Neutrophil (primary cell): ENCODE measurements around the gene PCCB.
"Not testable (repeated sequence)": the region's sequence is repeated elsewhere in the genome, so short reads cannot be mapped to it uniquely, and the experiment has no call there.

Experiments
- H3K27ac ChIP-seq: fragments of 200-600 bp; sonication (generic); 2 replicates; pipeline ENCODE4 v1.5.1; 2016; ENCODE audit warnings: mild to moderate bottlenecking, moderate library complexity
- H3K27me3 ChIP-seq: fragments of 200-600 bp; sonication (generic); 2 replicates; pipeline ENCODE4 v1.6.0; 2016; ENCODE audit warnings: mild to moderate bottlenecking
- H3K36me3 ChIP-seq: fragments of 200-600 bp; sonication (generic); 2 replicates; pipeline ENCODE4 v1.5.1; 2017
- H3K4me1 ChIP-seq, 2 experiments: fragments of 200-600 bp in 1 of 2; sonication (generic) in 1 of 2; 1 replicate in 1 of 2; 2 replicates in 1 of 2; pipeline versions ENCODE4 v1.5.1 to v1.6.1; 2013 to 2016; ENCODE audit warnings: low read depth in 1 of 2, low read length in 1 of 2, mild to moderate bottlenecking in 1 of 2, moderate library complexity in 1 of 2; ENCODE audit not compliant: control insufficient read depth in 1 of 2, insufficient read depth in 1 of 2
- H3K4me3 ChIP-seq, 2 experiments: fragments of 200-600 bp in 1 of 2; sonication (generic) in 1 of 2; 1 replicate in 1 of 2; 2 replicates in 1 of 2; pipeline ENCODE4 v1.5.1; 2013 to 2016; ENCODE audit warnings: low read depth in 1 of 2, low read length in 1 of 2, mild to moderate bottlenecking in 1 of 2, moderate library complexity in 1 of 2
- H3K9me3 ChIP-seq: fragments of 200-600 bp; sonication (generic); 2 replicates; pipeline ENCODE4 v1.5.1; 2016
- TF ChIP-seq, protein P1 (sequence below): fragments of 200-600 bp; sonication (generic); IDR thresholded peaks from 2 replicates; pipeline ENCODE4 v1.5.1; 2016; ENCODE audit warnings: antibody characterized with exemption

The PCCB gene

DNA sequence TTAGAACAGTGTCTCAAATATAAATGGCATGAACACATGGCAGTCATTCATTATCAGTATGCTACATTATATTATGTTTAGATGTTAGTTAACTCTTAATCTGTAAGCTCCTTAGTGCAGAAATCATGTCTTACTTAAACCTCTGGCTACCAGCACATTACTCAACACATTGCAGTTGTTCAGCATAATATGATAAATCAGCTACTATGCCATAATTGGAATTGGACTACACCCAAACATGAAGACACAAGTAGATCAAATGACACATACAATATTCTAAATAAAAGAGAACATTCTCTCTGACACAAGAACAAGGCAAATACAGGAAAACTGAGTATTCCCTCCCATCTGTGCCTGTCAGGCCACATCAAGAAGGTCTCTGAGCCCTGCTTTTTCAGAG, 116.1 kb downstream of the PCCB start:
- no peaks in the 10 kb centered on the region for H3K4me1 ChIP-seq
- H3K9me3 ChIP-seq: no peaks in the 10 kb centered on the region
- peaks cover 32% of the 10 kb centered on the region for H3K36me3 ChIP-seq
- no peak overlapping the region for H3K27ac ChIP-seq
- H3K4me3 ChIP-seq: no peak overlapping the region
- TF ChIP-seq, protein P1, sequence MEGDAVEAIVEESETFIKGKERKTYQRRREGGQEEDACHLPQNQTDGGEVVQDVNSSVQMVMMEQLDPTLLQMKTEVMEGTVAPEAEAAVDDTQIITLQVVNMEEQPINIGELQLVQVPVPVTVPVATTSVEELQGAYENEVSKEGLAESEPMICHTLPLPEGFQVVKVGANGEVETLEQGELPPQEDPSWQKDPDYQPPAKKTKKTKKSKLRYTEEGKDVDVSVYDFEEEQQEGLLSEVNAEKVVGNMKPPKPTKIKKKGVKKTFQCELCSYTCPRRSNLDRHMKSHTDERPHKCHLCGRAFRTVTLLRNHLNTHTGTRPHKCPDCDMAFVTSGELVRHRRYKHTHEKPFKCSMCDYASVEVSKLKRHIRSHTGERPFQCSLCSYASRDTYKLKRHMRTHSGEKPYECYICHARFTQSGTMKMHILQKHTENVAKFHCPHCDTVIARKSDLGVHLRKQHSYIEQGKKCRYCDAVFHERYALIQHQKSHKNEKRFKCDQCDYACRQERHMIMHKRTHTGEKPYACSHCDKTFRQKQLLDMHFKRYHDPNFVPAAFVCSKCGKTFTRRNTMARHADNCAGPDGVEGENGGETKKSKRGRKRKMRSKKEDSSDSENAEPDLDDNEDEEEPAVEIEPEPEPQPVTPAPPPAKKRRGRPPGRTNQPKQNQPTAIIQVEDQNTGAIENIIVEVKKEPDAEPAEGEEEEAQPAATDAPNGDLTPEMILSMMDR: no peak
- no peaks in the 10 kb centered on the region for H3K27me3 ChIP-seq

DNA sequence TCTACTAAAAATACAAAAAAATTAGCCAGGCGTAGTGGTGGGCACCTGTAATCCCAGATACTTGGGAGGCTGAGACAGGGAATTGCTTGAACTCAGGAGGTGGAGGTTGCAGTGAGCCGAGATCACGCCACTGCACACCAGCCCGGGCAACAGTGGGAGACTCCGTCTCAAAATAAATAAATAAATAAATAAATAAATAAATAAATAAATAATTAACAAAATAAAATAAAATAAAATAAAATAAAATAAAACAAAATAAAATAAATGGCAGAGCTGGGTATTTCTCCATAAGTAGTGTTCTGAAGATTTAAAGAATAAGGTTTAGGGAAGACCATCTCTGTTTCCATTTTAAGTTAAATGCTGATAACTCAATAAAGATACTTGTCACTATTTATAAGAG, 125.7 kb downstream of the PCCB start:
- not testable (repeated sequence) for H3K27me3 ChIP-seq, H3K9me3 ChIP-seq, H3K27ac ChIP-seq, H3K4me3 ChIP-seq, H3K4me1 ChIP-seq
- peaks cover 21% of the 10 kb centered on the region for H3K36me3 ChIP-seq

DNA sequence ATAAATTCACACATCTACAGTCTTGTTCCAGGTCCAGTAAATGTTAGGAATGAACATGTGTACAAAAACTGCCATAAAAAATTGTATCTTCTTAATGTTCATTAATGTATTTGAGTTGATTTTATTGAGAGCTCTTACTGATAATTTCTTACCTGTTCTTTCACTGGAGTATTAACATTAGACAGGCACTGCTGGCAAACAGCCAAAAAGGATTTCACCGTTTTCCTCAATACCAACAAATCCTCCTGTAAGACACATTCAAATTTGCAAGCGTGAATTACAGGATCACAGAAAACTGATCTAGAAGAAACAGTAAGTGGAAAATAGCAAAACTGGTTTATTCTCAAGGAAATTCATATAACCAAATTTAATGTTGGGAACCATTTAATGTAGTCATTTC, 127.4 kb downstream of the PCCB start:
- Histone ChIP-seq H3K27ac (no peak overlapping the region), H3K36me3 (peaks cover 21% of the 10 kb centered on the region), H3K27me3 (no peaks in the 10 kb centered on the region), H3K4me3 (no peak overlapping the region), H3K9me3 (no peaks in the 10 kb centered on the region), H3K4me1 (no peaks in the 10 kb centered on the region)
- TF ChIP-seq, protein P1: no peak

DNA sequence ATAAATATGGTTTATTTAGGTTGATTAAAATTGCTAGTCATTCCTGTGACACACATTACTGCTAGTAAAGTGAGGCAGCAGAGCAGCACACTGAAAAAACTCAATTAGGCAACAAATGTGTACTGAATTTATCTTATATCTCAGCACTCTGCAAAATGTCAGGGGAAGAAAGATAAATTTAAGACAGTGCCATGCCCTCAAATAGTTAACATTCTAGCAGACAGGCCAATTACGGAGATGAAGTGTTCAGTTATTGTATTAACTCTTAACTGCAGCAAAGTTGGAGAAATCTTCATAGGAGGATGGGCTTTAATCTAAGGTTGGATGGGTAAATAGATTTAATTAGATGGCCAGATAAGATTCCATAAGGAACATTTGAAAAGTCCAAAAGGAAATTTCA, 127.9 kb downstream of the PCCB start:
- TF ChIP-seq, protein P1: no peak
- H3K9me3 ChIP-seq: no peaks in the 10 kb centered on the region
- no peaks in the 10 kb centered on the region for H3K4me1 ChIP-seq
- H3K4me3 ChIP-seq: no peak overlapping the region
- no peak overlapping the region for H3K27ac ChIP-seq
- peaks cover 21% of the 10 kb centered on the region for H3K36me3 ChIP-seq
- no peaks in the 10 kb centered on the region for H3K27me3 ChIP-seq
